Stimulated activated CD4-positive, alpha-beta T cell treated with anti-CD3 and anti-CD28 coated beads, Interleukin-12 subunit alpha, Interleukin-12 subunit beta, amount 100 ng/mL, for 24 hours (primary cell): ENCODE data around the gene CTLA4.

Experiments
- DNase-seq, 2 experiments: peaks; one replicate each; pipeline ENCODE4 v3.0.0-alpha.2; 2020; ENCODE audit warnings: low read depth in 2 of 2

Gene CTLA4

DNA sequence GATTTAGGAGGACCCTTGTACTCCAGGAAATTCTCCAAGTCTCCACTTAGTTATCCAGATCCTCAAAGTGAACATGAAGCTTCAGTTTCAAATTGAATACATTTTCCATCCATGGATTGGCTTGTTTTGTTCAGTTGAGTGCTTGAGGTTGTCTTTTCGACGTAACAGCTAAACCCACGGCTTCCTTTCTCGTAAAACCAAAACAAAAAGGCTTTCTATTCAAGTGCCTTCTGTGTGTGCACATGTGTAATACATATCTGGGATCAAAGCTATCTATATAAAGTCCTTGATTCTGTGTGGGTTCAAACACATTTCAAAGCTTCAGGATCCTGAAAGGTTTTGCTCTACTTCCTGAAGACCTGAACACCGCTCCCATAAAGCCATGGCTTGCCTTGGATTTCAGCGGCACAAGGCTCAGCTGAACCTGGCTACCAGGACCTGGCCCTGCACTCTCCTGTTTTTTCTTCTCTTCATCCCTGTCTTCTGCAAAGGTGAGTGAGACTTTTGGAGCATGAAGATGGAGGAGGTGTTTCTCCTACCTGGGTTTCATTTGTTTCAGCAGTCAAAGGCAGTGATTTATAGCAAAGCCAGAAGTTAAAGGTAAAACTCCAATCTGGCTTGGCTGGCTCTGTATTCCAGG lies at the start of gene CTLA4:
CTLA4 (plus strand) TSS at position 211 of the 640 bp plus-strand sequence; CDS start at position 383, 172 bp downstream.
- no peak for DNase-seq

GRCh38 chr2:203818656-203819055 lies 48.9 kb upstream of the CTLA4 start:
- no peak for DNase-seq

- DNase-seq: no peak
Observed at GRCh38 chr2:203819434-203820133, 48.0 kb upstream of the CTLA4 start.

DNA sequence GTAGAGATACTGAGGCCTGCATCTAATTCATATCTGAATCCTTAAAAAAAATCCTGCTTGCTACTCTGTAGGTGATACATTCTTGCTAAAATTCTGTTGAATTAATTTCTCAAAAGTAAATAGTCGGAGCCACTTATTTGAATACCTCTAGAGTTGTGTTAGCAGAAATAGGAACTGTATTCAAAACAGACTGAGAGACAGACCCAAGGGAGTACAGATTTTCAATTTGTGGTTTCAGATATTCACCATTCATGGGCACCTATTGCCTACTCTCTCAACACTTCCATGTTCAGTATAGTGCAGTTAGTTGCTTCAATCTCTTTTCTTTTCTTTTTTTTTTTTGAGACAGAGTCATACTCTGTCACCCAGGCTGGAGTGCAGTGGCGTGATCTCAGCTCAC lies 46.6 kb upstream of the CTLA4 start:
- DNase-seq: no peak

GRCh38 chr2:203822240-203822639 lies 45.3 kb upstream of the CTLA4 start:
- no peak for DNase-seq

GRCh38 chr2:203823173-203823572 lies 44.4 kb upstream of the CTLA4 start:
- DNase-seq: no peak

GRCh38 chr2:203824057-203824456 lies 43.5 kb upstream of the CTLA4 start:
- DNase-seq: peak in 1 of 2 experiments; percentile 44

GRCh38 chr2:203824603-203825002 lies 43.0 kb upstream of the CTLA4 start:
- no peak for DNase-seq

DNA sequence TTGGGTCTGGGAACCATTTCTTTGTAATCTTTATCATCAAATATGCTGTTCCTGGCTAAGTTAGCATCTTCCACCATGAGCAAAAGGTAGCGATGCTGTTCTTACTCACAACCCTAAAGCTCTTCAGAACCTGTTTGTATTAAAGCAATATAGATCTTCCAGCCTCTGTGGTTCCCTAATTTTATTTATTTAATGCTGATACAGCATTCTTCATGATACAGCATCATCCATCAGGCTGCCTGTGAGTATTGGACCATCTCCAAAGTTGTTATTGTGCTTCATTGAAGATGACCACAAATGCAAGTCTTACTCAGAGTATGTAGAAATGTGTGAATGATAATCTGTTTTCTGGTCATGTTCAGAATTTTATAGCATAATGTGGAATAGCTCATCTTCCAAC lies 40.9 kb upstream of the CTLA4 start:
- DNase-seq: no peak

DNA sequence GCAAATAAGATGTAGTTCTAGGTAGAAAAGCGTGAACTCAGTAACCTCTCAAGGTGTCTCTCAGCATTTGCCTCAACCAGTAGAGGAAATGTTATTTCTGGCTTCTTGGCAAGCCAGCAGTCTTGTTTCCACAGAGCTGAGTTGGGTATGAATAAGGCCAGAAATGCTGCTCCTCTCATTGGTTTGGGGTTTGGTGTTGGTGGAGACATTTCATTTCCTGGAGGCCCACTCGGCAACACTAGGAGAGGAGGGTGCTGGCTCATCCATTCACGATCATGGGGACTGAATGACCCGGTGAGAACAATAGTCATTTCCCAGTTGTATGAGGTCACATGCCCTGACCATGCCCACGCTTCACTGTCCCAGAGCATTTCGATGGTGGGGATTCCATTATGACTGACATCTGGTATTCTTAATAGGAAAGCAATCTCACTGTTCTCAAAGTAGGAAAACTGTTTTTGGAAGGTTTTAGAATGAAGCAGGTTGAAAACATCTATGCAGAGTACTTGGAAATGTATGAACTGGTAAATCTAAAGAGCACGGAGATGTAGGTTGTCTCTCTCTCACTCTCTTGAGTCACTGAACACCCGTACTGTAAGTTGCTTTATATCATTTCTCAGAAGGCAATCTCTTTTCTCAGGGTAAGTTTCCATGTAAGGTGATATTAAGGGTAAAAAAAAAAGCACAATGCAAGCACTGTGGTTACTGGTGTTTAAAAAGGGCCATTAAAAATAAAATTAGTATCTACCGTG lies 37.1 kb upstream of the CTLA4 start:
- DNase-seq: peak; percentile 17 to 54

DNA sequence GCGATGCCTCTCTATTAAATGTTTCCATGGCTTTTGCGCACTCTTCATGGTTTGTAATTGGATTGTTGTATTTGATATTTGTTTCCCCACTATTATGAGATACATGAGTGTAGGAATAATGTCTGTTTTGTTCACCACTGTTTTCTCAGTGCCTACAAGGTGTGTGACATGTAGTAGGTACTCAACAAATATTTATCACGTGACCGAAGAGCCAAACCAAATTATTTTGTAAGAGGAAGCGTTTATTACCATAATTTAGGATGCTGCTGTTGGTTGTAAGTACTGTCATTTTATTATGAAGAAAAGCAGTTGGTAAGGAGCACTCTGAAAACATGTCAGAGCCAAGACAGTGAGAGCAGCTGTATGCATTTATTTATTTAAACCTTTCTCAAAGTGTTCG lies 32.2 kb upstream of the CTLA4 start:
- no peak for DNase-seq

GRCh38 chr2:203835892-203836800 lies 31.4 kb upstream of the CTLA4 start:
- no peak for DNase-seq

- no peak for DNase-seq
Observed at GRCh38 chr2:203840655-203841205, 26.8 kb upstream of the CTLA4 start.

DNA sequence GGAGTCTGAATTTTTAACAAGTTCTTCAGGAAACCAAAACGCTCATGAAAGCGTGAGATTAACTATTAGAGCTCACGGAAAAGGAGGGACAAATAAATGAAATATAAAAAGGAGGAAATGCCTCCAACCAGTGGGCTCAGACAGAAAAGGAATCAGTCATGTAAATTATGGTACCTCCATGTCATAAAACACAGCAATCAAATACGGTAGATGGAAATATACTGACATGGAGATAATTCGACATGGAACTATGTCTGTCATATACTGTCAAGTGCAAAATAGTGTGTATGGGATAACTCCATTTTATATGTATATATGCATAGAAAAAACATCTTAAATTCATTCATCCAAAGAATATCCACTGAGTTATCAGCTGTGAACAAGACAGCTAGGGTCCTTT lies 25.9 kb upstream of the CTLA4 start:
- DNase-seq: no peak

DNA sequence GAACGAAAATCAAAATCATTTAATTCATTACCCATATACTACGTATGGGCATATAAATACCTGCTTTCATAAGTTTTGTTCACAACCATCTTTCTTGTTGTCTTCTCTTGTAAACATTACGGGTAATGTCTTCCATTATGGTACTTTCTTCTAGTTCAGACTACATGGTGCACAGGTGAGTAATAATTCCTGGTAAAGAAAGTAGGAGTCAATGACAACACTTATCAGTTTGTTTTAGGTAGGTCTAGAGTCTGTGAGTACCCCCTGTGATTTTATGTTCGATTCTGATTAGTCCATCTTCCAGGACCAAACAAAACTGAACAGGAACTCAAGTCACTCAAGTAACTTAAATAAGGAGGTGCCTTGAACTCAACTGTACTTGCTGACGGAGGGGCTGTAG lies 25.2 kb upstream of the CTLA4 start:
- no peak for DNase-seq

DNA sequence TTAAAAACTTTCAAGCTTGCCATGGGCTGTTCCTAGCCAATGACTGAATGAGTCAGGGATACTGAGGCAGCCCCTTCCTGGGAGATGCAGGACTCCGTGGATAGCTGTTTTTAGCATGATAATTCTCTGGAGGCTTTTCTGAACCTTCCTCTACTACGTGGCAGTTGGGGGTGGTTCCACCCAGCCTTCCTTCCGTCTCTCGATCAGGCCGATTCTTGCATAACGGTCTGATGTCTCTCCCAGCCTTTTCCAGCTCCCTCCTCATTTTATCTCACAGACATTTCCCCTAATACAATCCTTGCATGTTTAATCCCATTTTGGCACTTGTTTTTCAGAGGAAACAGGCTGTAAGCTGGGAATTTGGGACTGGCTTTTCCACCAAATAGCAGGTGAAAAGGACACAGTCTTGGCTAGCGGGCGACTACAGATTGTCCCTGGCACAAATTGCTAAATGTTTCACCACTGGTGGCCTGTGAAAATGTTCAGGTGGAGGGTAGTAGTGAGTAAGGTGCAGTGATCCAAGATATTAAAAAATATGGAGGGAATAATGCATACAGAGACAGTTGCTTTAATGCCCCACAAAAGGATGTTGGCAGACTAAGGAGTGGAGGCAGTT lies 21.0 kb upstream of the CTLA4 start:
- DNase-seq: no peak

DNA sequence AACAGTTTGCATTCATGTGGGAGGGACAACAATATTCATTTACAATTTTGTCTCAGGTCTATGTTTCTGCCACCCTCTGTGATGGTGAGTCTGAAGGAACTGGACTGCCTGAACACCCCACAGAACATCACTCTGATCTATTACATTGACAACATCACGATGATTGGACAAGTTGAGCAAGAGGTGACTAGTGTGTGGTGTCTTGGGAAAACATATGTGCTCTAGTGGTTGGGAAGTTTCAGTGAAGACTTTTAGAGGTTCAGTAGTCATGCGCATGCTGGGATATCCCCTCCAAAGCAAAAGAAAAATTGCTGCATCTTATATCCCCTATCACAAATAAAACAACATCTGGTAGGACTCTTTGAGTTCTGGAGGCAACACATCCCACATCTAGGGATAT lies 18.6 kb upstream of the CTLA4 start:
- no peak for DNase-seq

DNA sequence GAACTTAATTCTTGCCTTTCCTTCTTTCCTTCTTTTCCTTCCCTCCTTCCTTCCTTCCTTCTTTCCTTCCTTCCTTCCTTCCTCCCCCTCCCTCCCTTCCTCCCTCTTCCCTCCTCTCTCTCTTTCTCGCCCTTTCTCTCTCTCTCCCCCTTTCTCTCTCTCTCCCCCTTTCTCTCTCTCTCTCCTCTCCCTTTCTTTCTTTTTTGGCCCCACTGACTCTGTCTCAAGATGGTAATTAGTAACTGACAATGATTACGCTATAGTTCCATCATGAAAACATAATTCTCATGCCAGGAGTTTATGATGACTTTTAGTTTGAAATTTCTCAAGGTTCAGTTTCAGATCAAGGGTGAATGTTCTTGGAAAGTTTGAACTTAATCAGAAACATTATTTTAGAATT lies 14.8 kb upstream of the CTLA4 start:
- DNase-seq: no peak

- DNase-seq: no peak
Observed at GRCh38 chr2:203853271-203853670, 14.3 kb upstream of the CTLA4 start.

DNA sequence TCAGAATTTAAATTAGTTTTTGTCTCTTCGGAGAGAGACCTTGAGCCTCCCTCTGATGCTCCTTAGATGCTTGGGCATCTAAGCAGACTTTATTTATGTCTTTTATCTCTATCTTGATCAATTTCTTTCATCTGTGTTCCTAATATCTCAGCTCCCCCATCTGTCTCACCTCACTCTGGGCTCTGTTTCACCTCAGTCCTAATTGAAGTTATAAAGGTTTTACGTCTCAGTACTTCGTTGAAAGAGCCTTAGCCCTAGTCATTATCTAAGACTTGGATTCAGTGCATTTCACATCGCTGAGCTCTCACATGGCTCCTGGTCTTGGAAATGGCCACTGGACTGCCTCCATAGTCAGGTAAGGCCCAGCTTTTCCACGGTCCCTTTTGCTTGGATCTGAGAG lies 13.8 kb upstream of the CTLA4 start:
- no peak for DNase-seq

GRCh38 chr2:203855274-203855673 lies 12.3 kb upstream of the CTLA4 start:
- DNase-seq: no peak
